A204.1 (cell line): Measurements from ENCODE around the gene ARPC5.

Experiments
- FAIRE-seq: peaks from 2 replicates; lab custom pipeline; 2012; peaks lifted over from hg19 to GRCh38; lab: Jason Lieb, UNC

The ARPC5 gene

DNA sequence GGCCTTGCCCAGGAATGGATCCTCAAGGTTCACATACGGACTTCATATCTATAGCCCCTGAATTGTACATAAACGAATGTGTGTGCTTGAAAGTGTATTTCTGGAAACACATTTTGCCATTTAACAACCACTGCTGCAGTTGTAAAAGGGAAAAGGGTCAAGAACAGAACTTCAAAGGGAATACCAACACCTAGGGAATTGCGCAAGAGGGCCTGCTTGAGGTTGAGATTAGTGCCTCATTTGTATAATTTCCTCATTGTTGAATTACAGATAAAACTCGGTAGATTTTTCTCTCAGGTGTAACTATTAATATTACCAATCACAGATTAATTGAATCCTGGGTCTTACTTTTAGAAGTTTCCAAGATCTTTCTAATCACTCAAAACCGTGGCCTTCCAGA, 51.4 kb downstream of the ARPC5 start:
- FAIRE-seq: no peak

GRCh38 chr1:183583466-183583865, 52.1 kb downstream of the ARPC5 start:
- no peak for FAIRE-seq

GRCh38 chr1:183582021-183582713, 53.4 kb downstream of the ARPC5 start:
- FAIRE-seq: no peak

- FAIRE-seq: no peak
Measured at GRCh38 chr1:183580281-183580682, 55.3 kb downstream of the ARPC5 start.

- no peak for FAIRE-seq
Measured at GRCh38 chr1:183578856-183579255, 56.7 kb downstream of the ARPC5 start.

DNA sequence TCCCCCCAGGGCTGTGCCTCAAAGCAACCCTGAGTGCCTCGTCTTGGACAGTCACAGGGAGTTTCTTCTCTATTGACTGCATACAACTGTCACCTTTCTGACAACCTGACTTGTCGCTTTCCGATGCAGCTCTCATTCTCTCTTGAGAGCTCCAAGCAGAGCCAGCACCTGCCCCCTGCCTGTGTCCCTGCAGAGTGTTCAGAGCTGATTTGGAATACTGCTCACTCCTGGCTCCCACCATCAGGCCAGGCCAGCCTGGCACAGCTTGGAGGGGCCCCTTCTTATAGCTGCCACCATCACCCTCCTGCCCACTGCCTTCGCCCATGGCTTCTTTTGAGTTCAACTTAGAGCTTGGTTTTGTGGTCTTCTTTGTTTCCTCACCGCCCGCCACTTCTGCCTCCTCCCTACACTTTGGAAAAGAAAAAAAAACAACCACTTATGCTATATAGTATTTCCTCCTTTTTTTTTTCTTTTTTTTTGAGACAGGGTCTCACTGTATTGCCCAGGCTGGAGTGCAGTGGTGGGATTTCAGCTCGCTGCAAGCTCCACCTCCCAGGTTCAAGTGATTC, 57.6 kb downstream of the ARPC5 start:
- FAIRE-seq: no peak

- no peak for FAIRE-seq
Measured at GRCh38 chr1:183576537-183576936, 59.0 kb downstream of the ARPC5 start.

- no peak for FAIRE-seq
Measured at GRCh38 chr1:183575606-183576005, 60.0 kb downstream of the ARPC5 start.

GRCh38 chr1:183572721-183573120, 62.9 kb downstream of the ARPC5 start:
- FAIRE-seq: no peak

DNA sequence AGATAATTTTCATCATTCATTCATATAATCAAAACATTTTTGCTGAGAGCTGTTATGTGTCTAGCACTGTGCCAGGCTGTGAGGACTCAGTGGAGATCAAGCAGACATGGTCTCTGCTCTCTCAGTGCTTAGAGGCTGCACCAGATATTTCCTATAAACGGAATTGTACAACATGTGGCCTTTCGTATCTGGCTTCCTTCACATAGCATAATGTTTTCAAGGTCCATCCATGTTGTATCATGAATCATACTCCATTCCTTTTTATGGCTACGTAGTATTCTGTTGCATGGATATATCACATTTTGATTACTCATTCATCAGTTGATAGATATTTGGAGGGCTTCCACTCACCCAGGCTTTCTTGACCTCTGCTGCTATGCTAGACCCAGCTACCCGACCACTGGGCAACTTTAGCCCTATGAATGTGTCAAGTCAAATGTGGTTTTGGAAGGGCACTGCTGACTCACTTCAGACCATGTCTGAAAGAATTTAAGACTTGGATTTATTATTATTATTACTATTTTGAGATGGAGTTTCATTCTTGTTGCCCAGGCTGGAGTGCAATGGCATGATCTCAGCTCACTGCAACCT, 63.8 kb downstream of the ARPC5 start:
- FAIRE-seq: no peak
